GM12892 (cell line): ENCODE measurements around the gene MTCH1.

Experiments
- POLR2A ChIP-seq: IDR thresholded peaks from 2 replicates; pipeline ENCODE4 v1.6.1; 2011; ENCODE audit warnings: low read depth, low read length, control low read depth
- POLR2AphosphoS5 ChIP-seq: IDR thresholded peaks from 2 replicates; pipeline ENCODE4 v1.6.1; 2011; ENCODE audit warnings: low read depth, low read length, control low read depth
- TAF1 ChIP-seq: IDR thresholded peaks from 2 replicates; pipeline ENCODE4 v1.6.1; 2011; ENCODE audit warnings: low read depth, mild to moderate bottlenecking, control low read depth, low read length, borderline replicate concordance

DNA sequence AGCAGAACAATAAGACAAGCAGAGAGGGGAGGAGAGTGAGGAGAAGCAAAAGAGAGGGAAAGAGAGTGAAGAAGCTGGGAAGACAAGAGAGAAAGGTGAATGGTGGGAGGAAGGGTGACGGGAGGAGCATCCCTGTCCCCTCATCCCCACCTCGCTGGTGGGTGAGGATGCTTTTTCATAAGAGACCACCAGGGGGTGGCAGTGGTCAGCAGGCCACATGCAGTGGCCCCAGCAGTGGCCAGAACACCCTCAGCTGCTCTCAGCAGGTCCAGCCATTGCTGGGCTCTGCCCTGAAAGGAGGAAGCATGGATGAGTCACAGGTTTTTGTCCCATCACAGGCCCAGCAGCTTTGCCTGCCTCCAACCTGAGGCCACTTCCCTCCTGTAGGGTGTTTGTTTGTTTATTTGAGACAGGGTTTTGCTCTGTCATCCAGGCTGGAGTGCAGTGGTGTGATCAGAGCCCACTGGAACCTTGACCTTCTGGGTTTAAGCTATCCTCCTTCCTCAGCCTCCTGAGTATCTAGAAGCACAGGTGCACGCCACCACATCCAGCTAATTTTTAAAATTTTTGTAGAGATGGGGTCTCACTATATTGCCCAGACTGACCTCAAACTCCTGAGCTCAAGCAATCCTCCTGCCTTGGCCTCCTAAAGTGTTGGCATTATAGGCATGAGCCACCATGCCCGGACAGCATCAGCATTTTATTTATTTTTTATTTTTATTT is 43.4 kb upstream of the MTCH1 start:
- no peak for TF ChIP-seq POLR2A
- TF ChIP-seq TAF1, result no peak
- no peak for TF ChIP-seq POLR2AphosphoS5
